GM18505 (cell line): ENCODE data around the gene PHF20.
"Not testable (repeated sequence)": the region's sequence is repeated elsewhere in the genome, so short reads cannot be mapped to it uniquely, and the experiment has no call there.

ENCODE experiments used
- ATAC-seq: cut with Tn5 transposase; IDR thresholded peaks from one replicate; pipeline ENCODE4 v1.9.1; 2021; ENCODE audit not compliant: unreplicated experiment
- POLR2A ChIP-seq: IDR thresholded peaks from 4 replicates; pipeline ENCODE4 v1.6.1; 2011; ENCODE audit warnings: borderline replicate concordance; ENCODE audit not compliant: insufficient read depth, insufficient read length; ENCODE audit errors: extremely low read depth

Gene PHF20

GRCh38 chr20:35941620-35942019, 169.8 kb downstream of the PHF20 start:
- no peak for TF ChIP-seq POLR2A
- no peak for ATAC-seq

GRCh38 chr20:35942243-35942642, 170.4 kb downstream of the PHF20 start:
- TF ChIP-seq POLR2A: no peak
- ATAC-seq: no peak

GRCh38 chr20:35947489-35947888, 175.7 kb downstream of the PHF20 start:
- no peak for TF ChIP-seq POLR2A
- no peak for ATAC-seq

GRCh38 chr20:35947907-35948306, 176.1 kb downstream of the PHF20 start:
- no peak for TF ChIP-seq POLR2A
- ATAC-seq: no peak

- no peak for TF ChIP-seq POLR2A
Observed at GRCh38 chr20:35950093-35950492, 178.3 kb downstream of the PHF20 start.

GRCh38 chr20:35952080-35952479, 180.3 kb downstream of the PHF20 start:
- ATAC-seq: not testable (repeated sequence)

More at GRCh38 chr20:35950093-35950492, 178.3 kb downstream of the PHF20 start:
- no peak for ATAC-seq

- ATAC-seq: no peak
- TF ChIP-seq POLR2A: no peak
Observed at GRCh38 chr20:35952480-35953386, 180.9 kb downstream of the PHF20 start.

GRCh38 chr20:35953387-35954199, 181.8 kb downstream of the PHF20 start:
- ATAC-seq: peak; percentile 26
- no peak for TF ChIP-seq POLR2A

GRCh38 chr20:35954200-35954906, 182.5 kb downstream of the PHF20 start, which contains the start of gene SCAND1:
Gene SCAND1, minus strand, starts transcription at chr20:35954502. Its CDS starts 218 bp downstream, at chr20:35954284.
- peak; percentile 96 for TF ChIP-seq POLR2A
- peak; percentile 88 for ATAC-seq

- ATAC-seq: peak; percentile 0
- no peak for TF ChIP-seq POLR2A
Observed at GRCh38 chr20:35954907-35955251, 183.1 kb downstream of the PHF20 start.

GRCh38 chr20:35956616-35957015, 184.8 kb downstream of the PHF20 start:
- TF ChIP-seq POLR2A: no peak

GRCh38 chr20:35959291-35959690, 187.5 kb downstream of the PHF20 start:
- not testable (repeated sequence) for ATAC-seq

More at GRCh38 chr20:35956616-35957015, 184.8 kb downstream of the PHF20 start:
- no peak for ATAC-seq

- TF ChIP-seq POLR2A: no peak
- ATAC-seq: no peak
Observed at GRCh38 chr20:35963878-35964277, 192.1 kb downstream of the PHF20 start.
